Trophoblast cell (in vitro differentiated cells and primary cell): Measurements from ENCODE around the gene HSPH1.

ENCODE experiments used
- DNase-seq, 2 donors: peaks; one replicate each; pipeline ENCODE4 v3.0.0-alpha.2; 2016
- H2AFZ ChIP-seq: 2 replicates; pipeline ENCODE4 v1.6.1; 2013; ENCODE audit warnings: low read length, moderate library complexity, mild to moderate bottlenecking; ENCODE audit not compliant: insufficient read depth, poor library complexity
- H2AK5ac ChIP-seq: 2 replicates; pipeline ENCODE4 v1.6.1; 2013; ENCODE audit warnings: mild to moderate bottlenecking, low read length
- H2BK120ac ChIP-seq: 2 replicates; pipeline ENCODE4 v1.6.1; 2013; ENCODE audit warnings: low read length, mild to moderate bottlenecking, moderate library complexity; ENCODE audit not compliant: insufficient read depth, poor library complexity
- H2BK12ac ChIP-seq: 2 replicates; pipeline ENCODE4 v1.6.1; 2013; ENCODE audit warnings: mild to moderate bottlenecking, low read length, moderate library complexity
- H2BK5ac ChIP-seq: 2 replicates; pipeline ENCODE4 v1.6.1; 2013; ENCODE audit warnings: low read length, low read depth, moderate library complexity, mild to moderate bottlenecking; ENCODE audit not compliant: poor library complexity
- H3K14ac ChIP-seq: 2 replicates; pipeline ENCODE4 v1.6.1; 2013; ENCODE audit warnings: mild to moderate bottlenecking, low read length
- H3K18ac ChIP-seq: 2 replicates; pipeline ENCODE4 v1.6.1; 2013; ENCODE audit warnings: mild to moderate bottlenecking, low read length
- H3K23ac ChIP-seq: 2 replicates; pipeline ENCODE4 v1.6.1; 2013; ENCODE audit warnings: low read length
- H3K27ac ChIP-seq: 2 replicates; pipeline ENCODE4 v1.5.1; 2013; ENCODE audit warnings: low read depth, mild to moderate bottlenecking, inconsistent platforms, low read length, moderate library complexity
- H3K27me3 ChIP-seq: 2 replicates; pipeline ENCODE4 v1.6.1; 2013; ENCODE audit warnings: inconsistent platforms, mild to moderate bottlenecking, low read length, moderate library complexity; ENCODE audit not compliant: insufficient read depth
- H3K36me3 ChIP-seq, 2 experiments: 1 replicate in 1 of 2; 2 replicates in 1 of 2; pipeline ENCODE4 v1.6.1; 2013; ENCODE audit warnings: low read length in 2 of 2, mild to moderate bottlenecking in 2 of 2, moderate library complexity in 1 of 2; ENCODE audit not compliant: insufficient read depth in 2 of 2, control insufficient read depth in 1 of 2
- H3K4ac ChIP-seq: 2 replicates; pipeline ENCODE4 v1.6.1; 2013; ENCODE audit warnings: low read depth, mild to moderate bottlenecking, low read length, moderate library complexity
- H3K4me1 ChIP-seq, 2 experiments: 1 replicate in 1 of 2; 2 replicates in 1 of 2; pipeline ENCODE4 v1.6.1; 2013; ENCODE audit warnings: low read length in 2 of 2, mild to moderate bottlenecking in 2 of 2, moderate library complexity in 1 of 2; ENCODE audit not compliant: insufficient read depth in 2 of 2, control insufficient read depth in 1 of 2
- H3K4me2 ChIP-seq: 2 replicates; pipeline ENCODE4 v1.6.1; 2013; ENCODE audit warnings: inconsistent platforms, mild to moderate bottlenecking, low read length, moderate library complexity
- H3K4me3 ChIP-seq: 2 replicates; pipeline ENCODE4 v1.5.1; 2013; ENCODE audit warnings: mild to moderate bottlenecking, low read depth, low read length, inconsistent platforms
- H3K79me1 ChIP-seq: one replicate; pipeline ENCODE4 v1.6.1; 2013; ENCODE audit warnings: low read length
- H3K79me2 ChIP-seq: 2 replicates; pipeline ENCODE4 v1.6.1; 2013; ENCODE audit warnings: low read length, mild to moderate bottlenecking; ENCODE audit not compliant: control insufficient read depth, insufficient read depth, poor library complexity
- H3K9ac ChIP-seq: 2 replicates; pipeline ENCODE4 v1.6.1; 2013; ENCODE audit warnings: mild to moderate bottlenecking, low read length
- H3K9me3 ChIP-seq: 2 replicates; pipeline ENCODE4 v1.6.1; 2013; ENCODE audit warnings: low read depth, mild to moderate bottlenecking, control low read depth, inconsistent platforms, low read length; ENCODE audit not compliant: insufficient read depth
- H4K12ac ChIP-seq: 2 replicates; pipeline ENCODE4 v1.6.1; 2013; ENCODE audit warnings: low read depth, mild to moderate bottlenecking, low read length, moderate library complexity
- H4K8ac ChIP-seq: 2 replicates; pipeline ENCODE4 v1.6.1; 2013; ENCODE audit warnings: low read depth, mild to moderate bottlenecking, low read length, moderate library complexity
- H4K91ac ChIP-seq: one replicate; pipeline ENCODE4 v1.6.1; 2013; ENCODE audit warnings: low read depth, mild to moderate bottlenecking, low read length, moderate library complexity
- WGBS: extraction: QIAGEN DNeasy Blood & Tissue Kit; methylation state at CpG from one replicate; pipeline ENCODE4 v1.1.7; 2013; ENCODE audit warnings: missing lambda C conversion rate; ENCODE audit not compliant: insufficient read length, insufficient coverage; ENCODE audit errors: extremely low coverage; 5-methylcytosine and 5-hydroxymethylcytosine counted together

Gene HSPH1

GRCh38 chr13:31166591-31166990 is 4.9 kb upstream of the HSPH1 start:
- no peak overlapping the region for H3K9ac ChIP-seq
- no peak overlapping the region for H3K14ac ChIP-seq
- H2AK5ac ChIP-seq, result no peak overlapping the region
- no peak overlapping the region for H3K27ac ChIP-seq
- no peak overlapping the region for H2AFZ ChIP-seq
- no peak overlapping the region for H3K18ac ChIP-seq
- H3K9me3 ChIP-seq, result no peaks in the 10 kb centered on the region
- peaks cover 2% of the 10 kb centered on the region for H3K79me1 ChIP-seq
- H3K36me3 ChIP-seq, result no peaks in the 10 kb centered on the region
- no peak overlapping the region for H2BK5ac ChIP-seq
- H4K12ac ChIP-seq, result no peak overlapping the region
- no peak overlapping the region for H4K91ac ChIP-seq
- H3K79me2 ChIP-seq, result peaks cover under 1% of the 10 kb centered on the region
- no CpG with 5 or more reads among the region's 3 CpGs for WGBS
- no peak overlapping the region for H3K4ac ChIP-seq
- H3K4me3 ChIP-seq, result no peak overlapping the region
- no peak overlapping the region for H2BK12ac ChIP-seq
- H2BK120ac ChIP-seq, result no peak overlapping the region
- no peaks in the 10 kb centered on the region for H3K4me1 ChIP-seq
- no peaks in the 10 kb centered on the region for H3K27me3 ChIP-seq
- no peak for DNase-seq
- H4K8ac ChIP-seq, result no peak overlapping the region
- H3K23ac ChIP-seq, result no peak overlapping the region
- no peak overlapping the region for H3K4me2 ChIP-seq

- DNase-seq, result peak; percentile 95
- Histone ChIP-seq H3K4me2 (peak overlapping the region; percentile 95), H3K9ac (peak overlapping the region; percentile 81), H2BK12ac (no peak overlapping the region), H2AFZ (peak overlapping the region; percentile 53), H2BK120ac (no peak overlapping the region), H3K18ac (no peak overlapping the region), H3K79me1 (peaks cover 7% of the 10 kb centered on the region), H4K12ac (no peak overlapping the region), H3K14ac (no peak overlapping the region), H3K27me3 (no peaks in the 10 kb centered on the region), H4K91ac (peak overlapping the region; percentile 10), H3K23ac (no peak overlapping the region), H3K9me3 (no peaks in the 10 kb centered on the region), H3K4me3 (peak overlapping the region; percentile 78), H3K79me2 (peaks cover 9% of the 10 kb centered on the region), H3K4me1 (no peaks in the 10 kb centered on the region), H3K4ac (peak overlapping the region; percentile 42), H2AK5ac (no peak overlapping the region), H3K27ac (peak overlapping the region; percentile 38), H2BK5ac (no peak overlapping the region), H3K36me3 (peaks cover 2 to 3% of the 10 kb centered on the region in 2 experiments), H4K8ac (peak overlapping the region; percentile 66)
- no CpG with 5 or more reads among the region's 34 CpGs for WGBS
These were observed 676 bp upstream of the HSPH1 start for GRCh38 chr13:31162151-31163008.

GRCh38 chr13:31160857-31161556 is 697 bp downstream of the HSPH1 start:
- WGBS, result no CpG with 5 or more reads among the region's 51 CpGs

GRCh38 chr13:31159306-31159705 is 2.4 kb downstream of the HSPH1 start:
- peaks cover 9% of the 10 kb centered on the region for H3K79me2 ChIP-seq
- no peak overlapping the region for H2BK120ac ChIP-seq
- no peak overlapping the region for H3K18ac ChIP-seq
- H3K9ac ChIP-seq, result no peak overlapping the region
- no peak overlapping the region for H2AFZ ChIP-seq
- H3K4ac ChIP-seq, result peak overlapping the region; percentile 75
- no peaks in the 10 kb centered on the region for H3K4me1 ChIP-seq
- no peaks in the 10 kb centered on the region for H3K27me3 ChIP-seq
- H2BK5ac ChIP-seq, result no peak overlapping the region
- no peak overlapping the region for H4K91ac ChIP-seq
- no peak overlapping the region for H2AK5ac ChIP-seq
- H3K4me2 ChIP-seq, result no peak overlapping the region
- no peak overlapping the region for H2BK12ac ChIP-seq
- H3K27ac ChIP-seq, result no peak overlapping the region
- H4K8ac ChIP-seq, result no peak overlapping the region
- H3K23ac ChIP-seq, result no peak overlapping the region
- WGBS, result no CpG with 5 or more reads among the region's 4 CpGs
- no peak overlapping the region for H3K4me3 ChIP-seq
- H3K14ac ChIP-seq, result no peak overlapping the region
- no peaks in the 10 kb centered on the region for H3K9me3 ChIP-seq
- H4K12ac ChIP-seq, result no peak overlapping the region
- no peak for DNase-seq
- peaks cover 2 to 3% of the 10 kb centered on the region in 2 experiments for H3K36me3 ChIP-seq
- H3K79me1 ChIP-seq, result peaks cover 7% of the 10 kb centered on the region

More at GRCh38 chr13:31160857-31161556, 697 bp downstream of the HSPH1 start:
- Histone ChIP-seq H3K9me3 (no peaks in the 10 kb centered on the region), H2BK5ac (peak overlapping the region; percentile 43), H3K4me3 (peak overlapping the region; percentile 97), H3K4me2 (peak overlapping the region; percentile 79), H3K9ac (peak overlapping the region; percentile 78), H3K79me1 (peaks cover 7% of the 10 kb centered on the region), H2AFZ (peak overlapping the region; percentile 91), H3K18ac (peak overlapping the region; percentile 86), H2AK5ac (peak overlapping the region; percentile 23), H2BK120ac (peak overlapping the region; percentile 44), H3K23ac (no peak overlapping the region), H4K91ac (peak overlapping the region; percentile 71), H3K4ac (peak overlapping the region; percentile 68), H3K4me1 (no peaks in the 10 kb centered on the region), H3K27ac (peak overlapping the region; percentile 70), H3K36me3 (peaks cover 2 to 3% of the 10 kb centered on the region in 2 experiments), H2BK12ac (no peak overlapping the region), H3K27me3 (no peaks in the 10 kb centered on the region), H3K14ac (peak overlapping the region; percentile 75), H3K79me2 (peaks cover 9% of the 10 kb centered on the region), H4K12ac (peak overlapping the region; percentile 36), H4K8ac (peak overlapping the region; percentile 69)
- DNase-seq, result peak; percentile 59 to 82
